Activated T-helper 2 cell treated with anti-CD3 and anti-CD28 coated beads, Interferon-gamma antibody, Interleukin-2, Interleukin-4, amounts not matched to agents 10 μg/mL and 5 μg/mL and 100 μg/mL, durations not matched to agents 14 hours and 24 hours and 36 hours (primary cell): Measurements from ENCODE around the gene TTBK1. TPM values are rescaled to one million over a fixed set of nuclear protein-coding genes. Genes with fewer than 3 reads are reported as not detected.

ENCODE experiments used
- DNase-seq: peaks from one replicate; pipeline ENCODE4 v3.0.0; 2021; ENCODE audit warnings: low spot score
- H3K27ac Mint-ChIP-seq: one replicate; pipeline ENCODE4 v1.8.0; 2021; ENCODE audit warnings: mixed read lengths
- H3K27me3 Mint-ChIP-seq: one replicate; pipeline ENCODE4 v1.8.0; 2021; ENCODE audit warnings: low read depth, mixed read lengths
- H3K36me3 Mint-ChIP-seq: one replicate; pipeline ENCODE4 v1.8.0; 2021; ENCODE audit warnings: low read depth, mixed read lengths
- H3K4me1 Mint-ChIP-seq: one replicate; pipeline ENCODE4 v1.8.0; 2021; ENCODE audit warnings: low read depth, mixed read lengths
- H3K4me3 Mint-ChIP-seq: one replicate; pipeline ENCODE4 v1.8.0; 2021; ENCODE audit warnings: low read depth, mild to moderate bottlenecking, moderate library complexity, mixed read lengths
- H3K9me3 Mint-ChIP-seq: one replicate; pipeline ENCODE4 v1.8.0; 2021; ENCODE audit warnings: mixed read lengths
- intact Hi-C: fragments of 100-400 bp; cut with micrococcal nuclease; formaldehyde crosslinking; loops from one replicate; pipeline ENCODE4 v1.15.1; 2023
- total RNA-seq: library from RNA; stranded (reverse); gene quantifications from 2 replicates; pipeline ENCODE4 v1.2.3, GENCODE V29; 2022

The TTBK1 gene
- total RNA-seq, 1 donor from 2014 or later = 1.5 TPM

DNA sequence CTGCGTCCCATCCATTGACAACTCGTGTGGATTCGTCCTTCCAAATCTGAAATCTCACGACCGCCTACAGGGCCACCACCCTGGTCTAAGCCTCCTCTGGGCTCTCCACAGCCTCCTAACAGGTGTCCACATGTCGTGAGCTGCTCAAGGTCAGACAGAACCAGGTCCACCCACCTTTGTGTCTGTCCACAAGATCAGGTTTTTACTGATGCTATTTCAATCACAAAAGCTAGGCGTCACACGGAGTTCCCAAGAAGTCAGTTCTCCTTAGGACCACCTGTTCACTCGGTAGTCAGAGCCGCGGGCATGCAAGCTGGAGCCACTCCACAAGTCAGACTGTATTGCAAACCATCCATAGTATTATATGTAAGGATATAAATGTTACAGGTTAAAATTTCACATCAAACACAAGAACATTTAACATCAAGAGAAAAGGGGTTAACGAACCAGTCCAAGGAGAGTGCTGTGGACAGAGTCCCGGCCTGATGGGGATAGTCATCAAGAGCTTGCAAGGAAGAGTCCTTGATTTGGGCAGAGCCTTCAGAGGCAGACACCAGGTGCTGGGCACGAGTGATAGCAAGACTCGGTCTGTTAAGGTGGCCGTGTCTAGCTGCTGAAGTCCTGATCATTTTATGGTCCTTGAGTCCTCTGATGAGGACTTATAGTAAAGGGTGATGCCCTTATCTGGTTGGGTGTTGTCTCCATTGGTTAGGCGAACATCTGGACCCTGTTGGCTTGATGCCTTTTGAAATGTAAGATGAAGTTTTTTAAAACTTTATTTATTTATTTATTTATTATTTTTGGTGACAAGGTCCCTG is 13.3 kb upstream of the TTBK1 start:
- H3K9me3 Mint-ChIP-seq = no peaks in the 10 kb centered on the region
- peaks cover 21% of the 10 kb centered on the region for H3K36me3 Mint-ChIP-seq
- peaks cover 16% of the 10 kb centered on the region for H3K27me3 Mint-ChIP-seq
- peak overlapping the region; percentile 92 for H3K27ac Mint-ChIP-seq
- intact Hi-C loops = no loop called here
- no peak for DNase-seq
- H3K4me3 Mint-ChIP-seq = peak overlapping the region; percentile 85
- peaks cover 20% of the 10 kb centered on the region for H3K4me1 Mint-ChIP-seq

DNA sequence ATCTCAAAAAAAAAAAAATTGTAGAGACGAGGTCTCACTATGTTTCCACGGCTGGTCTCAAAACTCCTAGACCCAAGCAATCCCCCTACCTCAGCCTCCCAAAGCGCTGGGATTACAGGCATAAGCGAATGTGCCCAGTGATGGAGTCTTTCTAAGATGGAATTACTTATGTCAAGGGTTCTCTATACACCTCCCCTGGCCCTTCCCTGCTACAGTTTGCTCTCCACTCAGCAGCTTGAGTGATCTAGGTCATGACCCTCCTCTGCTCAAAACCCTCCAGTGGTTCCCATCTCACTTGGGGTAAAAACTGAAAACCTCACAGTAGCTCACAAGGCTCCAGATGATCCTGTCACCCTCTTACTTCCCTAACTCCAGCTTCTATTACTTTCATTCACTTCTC is 12.2 kb upstream of the TTBK1 start:
- H3K27ac Mint-ChIP-seq = no peak overlapping the region
- H3K4me3 Mint-ChIP-seq = peak overlapping the region; percentile 3
- DNase-seq = no peak
- intact Hi-C loops = no loop called here
- H3K36me3 Mint-ChIP-seq = peaks cover 14% of the 10 kb centered on the region
- peaks cover 16% of the 10 kb centered on the region for H3K27me3 Mint-ChIP-seq
- H3K4me1 Mint-ChIP-seq = peaks cover 13% of the 10 kb centered on the region
- H3K9me3 Mint-ChIP-seq = no peaks in the 10 kb centered on the region

DNA sequence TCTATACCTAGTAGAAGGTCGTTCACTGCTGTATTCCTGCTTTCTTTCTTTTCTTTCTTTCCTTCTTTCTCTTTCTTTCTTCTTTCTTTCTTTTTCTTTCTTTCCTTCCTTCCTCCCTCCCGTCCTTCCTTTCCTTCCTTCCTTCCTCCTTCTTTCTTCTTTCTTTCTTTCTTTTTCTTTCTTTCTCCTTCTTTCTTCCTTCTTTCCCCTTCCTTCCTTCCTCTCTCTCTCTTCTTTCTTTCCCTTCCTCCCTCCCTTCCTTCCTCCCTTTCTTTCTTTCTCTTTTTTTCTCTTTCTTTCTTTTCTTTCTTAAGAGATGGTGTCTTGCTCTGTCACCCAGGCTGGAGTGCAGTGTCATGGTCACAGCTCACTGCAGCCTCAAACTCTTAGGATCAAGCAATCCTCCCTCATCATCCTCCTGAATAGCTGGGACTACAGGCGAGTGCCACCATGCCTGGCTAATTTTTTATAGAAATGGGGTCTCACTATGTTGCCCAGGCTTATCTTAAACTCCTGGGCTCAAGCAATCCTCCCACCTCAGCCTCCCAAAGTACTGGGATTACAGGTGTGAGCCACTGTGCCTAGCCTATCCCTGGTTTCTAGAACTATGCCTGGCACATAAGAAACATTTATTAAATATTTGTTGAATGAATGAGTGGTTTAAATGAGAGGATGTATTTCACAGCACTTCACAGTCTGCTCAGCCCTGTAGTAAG is 11.4 kb upstream of the TTBK1 start:
- peaks cover 7% of the 10 kb centered on the region for H3K36me3 Mint-ChIP-seq
- no peaks in the 10 kb centered on the region for H3K9me3 Mint-ChIP-seq
- no peak overlapping the region for H3K27ac Mint-ChIP-seq
- intact Hi-C loops = no loop called here
- H3K4me3 Mint-ChIP-seq = no peak overlapping the region
- peaks cover 21% of the 10 kb centered on the region for H3K27me3 Mint-ChIP-seq
- DNase-seq = no peak
- H3K4me1 Mint-ChIP-seq = peaks cover 9% of the 10 kb centered on the region

DNA sequence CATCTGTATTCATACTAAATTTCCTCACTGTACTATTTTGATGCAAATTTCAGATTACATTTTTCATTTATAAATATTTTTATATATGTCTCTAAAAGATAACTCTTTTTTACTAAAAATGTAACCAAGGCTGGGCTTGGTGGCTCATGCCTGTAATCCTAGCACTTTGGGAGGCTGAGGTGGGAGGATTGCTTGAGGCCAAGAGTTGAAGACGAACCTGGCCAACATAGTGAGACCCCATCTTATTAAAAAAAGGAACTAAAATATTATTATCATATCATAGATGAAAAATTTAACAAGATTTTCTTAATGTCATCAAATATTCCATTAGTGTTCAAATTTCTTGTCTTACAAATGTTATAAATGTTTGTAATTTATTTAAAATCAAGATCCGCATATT is 7.4 kb upstream of the TTBK1 start:
- H3K27me3 Mint-ChIP-seq = peaks cover 38% of the 10 kb centered on the region
- H3K27ac Mint-ChIP-seq = no peak overlapping the region
- H3K36me3 Mint-ChIP-seq = no peaks in the 10 kb centered on the region
- intact Hi-C loops = no loop called here
- peaks cover 4% of the 10 kb centered on the region for H3K4me1 Mint-ChIP-seq
- H3K4me3 Mint-ChIP-seq = no peak overlapping the region
- peaks cover 5% of the 10 kb centered on the region for H3K9me3 Mint-ChIP-seq
- DNase-seq = no peak

DNA sequence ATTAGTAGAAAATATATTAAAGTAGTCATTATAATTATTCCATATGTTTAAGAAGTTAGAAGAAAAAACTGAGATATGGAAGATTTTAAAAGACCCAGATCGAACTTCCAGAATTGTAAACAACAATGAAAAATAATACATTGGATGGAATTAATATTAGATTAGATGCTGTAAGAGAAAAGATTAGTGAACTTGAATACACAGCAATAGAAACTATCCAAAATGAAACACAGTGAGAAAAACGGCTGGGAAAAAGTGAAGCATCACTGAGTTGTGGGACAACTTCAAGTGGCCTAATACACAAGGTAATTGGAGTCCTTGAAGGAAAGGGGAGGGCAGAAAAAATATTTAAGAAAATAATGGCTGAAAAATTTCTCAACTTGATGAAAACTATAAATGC is 4.2 kb upstream of the TTBK1 start:
- no peak for DNase-seq
- no peak overlapping the region for H3K4me3 Mint-ChIP-seq
- no peaks in the 10 kb centered on the region for H3K36me3 Mint-ChIP-seq
- peaks cover 25% of the 10 kb centered on the region for H3K27me3 Mint-ChIP-seq
- intact Hi-C loops = no loop called here
- peaks cover 9% of the 10 kb centered on the region for H3K4me1 Mint-ChIP-seq
- H3K9me3 Mint-ChIP-seq = peaks cover 5% of the 10 kb centered on the region
- H3K27ac Mint-ChIP-seq = no peak overlapping the region

DNA sequence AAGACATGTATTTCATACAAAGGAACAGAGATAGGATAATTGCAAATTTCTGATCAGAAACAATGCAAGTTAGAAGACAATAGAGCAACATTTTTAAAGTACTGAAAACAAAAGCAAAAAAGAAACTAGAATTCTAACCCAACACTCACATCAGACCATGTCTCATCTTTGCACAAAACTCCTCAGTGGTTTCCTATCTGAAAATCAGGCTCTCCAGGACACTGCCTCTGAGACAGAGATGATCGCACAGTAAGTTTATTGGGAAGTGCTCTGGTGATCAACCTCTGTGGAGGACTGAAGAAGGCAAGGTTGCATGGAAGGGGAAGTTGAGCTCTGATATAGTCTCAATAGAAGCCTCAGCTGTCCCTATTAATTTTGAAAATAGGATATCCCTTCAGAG is 2.3 kb upstream of the TTBK1 start:
- H3K4me3 Mint-ChIP-seq = peak overlapping the region; percentile 7
- DNase-seq = no peak
- intact Hi-C loops = no loop called here
- H3K4me1 Mint-ChIP-seq = peaks cover 9% of the 10 kb centered on the region
- peaks cover 5% of the 10 kb centered on the region for H3K9me3 Mint-ChIP-seq
- peaks cover 25% of the 10 kb centered on the region for H3K27me3 Mint-ChIP-seq
- H3K27ac Mint-ChIP-seq = no peak overlapping the region
- no peaks in the 10 kb centered on the region for H3K36me3 Mint-ChIP-seq

DNA sequence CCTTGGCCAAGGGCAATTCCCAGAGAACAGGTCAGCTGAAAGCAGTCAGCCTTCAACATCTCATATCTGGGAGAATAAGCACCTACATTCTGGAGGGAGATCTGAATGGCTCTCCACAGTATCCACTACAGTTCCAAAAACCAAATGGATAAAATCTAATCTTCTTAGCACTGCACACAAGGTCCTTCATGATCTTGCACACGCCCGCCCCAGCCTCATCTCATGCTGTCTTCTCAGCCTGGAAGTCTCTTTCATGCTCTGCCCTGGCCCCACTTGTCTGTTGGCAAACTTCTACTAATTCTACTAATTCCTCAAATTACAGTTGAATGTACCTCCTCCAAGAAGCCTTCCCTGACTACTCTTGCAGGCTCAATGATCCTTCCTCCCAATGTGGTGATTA is 1.8 kb upstream of the TTBK1 start:
- Mint-ChIP-seq H3K9me3 (peaks cover 5% of the 10 kb centered on the region), H3K4me3 (no peak overlapping the region), H3K36me3 (no peaks in the 10 kb centered on the region), H3K27ac (no peak overlapping the region), H3K27me3 (peaks cover 23% of the 10 kb centered on the region), H3K4me1 (peaks cover 11% of the 10 kb centered on the region)
- no peak for DNase-seq
- intact Hi-C loops = no loop called here

DNA sequence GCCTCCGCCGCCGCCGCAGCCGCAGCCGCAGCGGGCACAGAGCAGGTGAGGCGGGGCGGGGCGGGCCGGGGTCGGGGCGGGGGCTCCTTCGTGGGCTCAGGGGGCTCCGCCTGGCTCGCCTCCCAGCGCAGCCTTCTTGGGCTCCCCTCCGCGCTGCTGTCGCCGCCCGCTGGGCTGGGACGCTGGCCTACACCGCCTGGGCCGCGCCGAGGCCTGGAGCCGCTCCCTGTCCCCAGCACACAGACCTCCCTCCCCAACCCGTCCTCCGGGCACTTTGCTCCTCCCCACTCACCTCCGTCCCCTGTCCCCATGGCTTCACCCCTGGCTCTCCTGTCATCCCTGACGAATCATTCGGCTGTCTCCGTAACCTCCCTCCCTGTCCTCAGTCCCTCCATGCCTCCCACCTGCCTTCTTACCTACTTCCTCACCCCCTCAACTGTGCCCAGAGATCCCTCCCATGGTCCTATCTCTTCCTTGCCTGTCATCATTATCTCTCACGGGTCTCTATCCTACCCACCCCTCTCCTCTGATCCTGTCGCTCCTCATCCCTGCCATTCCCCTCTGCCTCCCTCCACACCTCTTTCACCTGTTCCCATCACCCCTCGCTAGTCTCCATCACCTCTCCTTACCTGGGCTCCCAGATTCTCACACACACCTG is 512 bp downstream of the TTBK1 start:
- peaks cover 5% of the 10 kb centered on the region for H3K9me3 Mint-ChIP-seq
- intact Hi-C loops = no loop called here
- peaks cover 21% of the 10 kb centered on the region for H3K4me1 Mint-ChIP-seq
- no peak overlapping the region for H3K4me3 Mint-ChIP-seq
- peaks cover 14% of the 10 kb centered on the region for H3K27me3 Mint-ChIP-seq
- H3K27ac Mint-ChIP-seq = no peak overlapping the region
- H3K36me3 Mint-ChIP-seq = no peaks in the 10 kb centered on the region
- no peak for DNase-seq

DNA sequence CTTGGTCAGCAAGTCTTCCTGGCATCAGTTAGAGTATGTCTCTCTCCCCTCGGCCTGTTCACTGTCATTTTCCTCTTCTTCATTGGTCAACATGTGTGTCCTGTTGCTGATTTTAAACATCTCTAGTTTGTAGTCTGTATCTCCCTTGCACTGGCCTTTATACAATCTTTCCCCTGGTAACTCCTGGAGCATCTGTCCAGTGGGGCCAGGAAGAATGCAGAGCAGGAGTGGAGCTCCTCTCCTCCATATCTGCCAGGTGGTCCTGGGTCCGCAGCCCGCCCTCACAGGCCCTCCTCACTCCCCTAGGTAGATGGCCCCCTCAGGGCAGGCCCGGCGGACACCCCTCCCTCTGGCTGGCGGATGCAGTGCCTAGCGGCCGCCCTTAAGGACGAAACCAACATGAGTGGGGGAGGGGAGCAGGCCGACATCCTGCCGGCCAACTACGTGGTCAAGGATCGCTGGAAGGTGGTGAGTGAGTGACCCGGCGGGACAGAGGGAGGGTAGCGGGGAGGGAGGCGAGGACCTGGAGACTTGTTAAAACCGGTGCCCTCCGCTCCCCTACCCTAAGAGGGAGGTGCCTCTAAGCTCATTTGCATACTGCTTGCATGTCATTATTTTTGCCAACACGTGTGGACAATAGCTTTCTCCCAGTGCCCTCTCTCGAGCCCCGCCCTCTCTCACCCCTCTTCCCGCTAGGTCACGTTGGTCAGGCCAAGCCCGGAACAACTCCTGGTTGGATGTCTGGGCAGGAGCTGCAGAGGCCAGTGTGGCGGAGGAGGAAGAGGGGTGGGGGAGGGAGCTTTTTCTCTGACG is 3.2 kb downstream of the TTBK1 start:
- Mint-ChIP-seq H3K27me3 (peaks cover 13% of the 10 kb centered on the region), H3K9me3 (no peaks in the 10 kb centered on the region), H3K36me3 (no peaks in the 10 kb centered on the region), H3K4me3 (peak overlapping the region; percentile 77), H3K4me1 (peaks cover 24% of the 10 kb centered on the region), H3K27ac (no peak overlapping the region)
- no peak for DNase-seq
- intact Hi-C loops = loop anchor here (2.0 kb wide), 2 partner anchors 22 to 76 kb away; partner anchors contain the start of gene SRF

DNA sequence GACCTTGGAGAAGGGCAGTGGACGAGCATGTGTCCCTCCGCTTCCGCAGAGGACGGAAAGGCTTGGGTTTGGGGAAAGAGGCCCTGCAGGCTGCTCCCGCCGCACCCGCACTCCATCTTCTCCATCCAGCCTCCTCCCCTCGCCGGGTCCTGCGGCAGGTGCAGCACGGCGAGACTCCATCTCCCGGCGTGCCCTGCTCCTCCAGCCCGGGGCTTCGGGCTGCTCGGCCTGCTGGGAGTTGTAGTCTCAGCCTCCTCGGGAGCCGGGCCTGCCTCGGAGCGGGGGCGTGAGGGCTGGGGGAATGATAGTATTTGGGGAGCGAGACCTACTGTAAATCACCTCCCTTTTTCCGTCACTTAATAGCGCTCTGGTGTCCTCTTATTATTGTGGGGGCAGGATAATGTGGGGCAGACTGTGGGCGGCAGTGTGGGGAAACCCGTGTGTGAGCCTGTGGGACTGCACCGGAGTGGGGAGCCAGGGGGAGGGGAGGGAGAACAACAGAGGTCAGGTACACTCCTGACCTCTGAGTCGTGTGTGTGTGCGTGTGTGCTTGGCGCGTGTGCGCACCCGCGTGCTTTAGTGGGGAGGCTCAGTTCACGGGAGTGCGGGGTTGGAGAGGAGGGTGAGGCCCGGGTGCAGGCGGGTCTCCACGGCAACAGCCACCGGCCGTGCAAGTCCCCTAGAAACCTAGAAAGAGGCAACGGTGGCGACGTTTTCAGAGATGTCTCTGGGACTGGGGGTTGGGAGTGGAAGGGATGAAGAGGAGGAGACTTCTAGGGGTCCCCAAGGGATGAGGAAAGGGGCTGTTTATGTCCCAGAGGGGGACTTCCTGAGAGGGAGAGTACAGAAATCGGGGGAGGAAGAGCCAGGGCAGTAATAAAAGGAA is 4.1 kb downstream of the TTBK1 start:
- H3K9me3 Mint-ChIP-seq = no peaks in the 10 kb centered on the region
- no peaks in the 10 kb centered on the region for H3K36me3 Mint-ChIP-seq
- H3K4me1 Mint-ChIP-seq = peaks cover 26% of the 10 kb centered on the region
- intact Hi-C loops = loop anchor here (2.0 kb wide), 2 partner anchors 23 to 77 kb away; partner anchors contain the start of gene SRF
- H3K27ac Mint-ChIP-seq = peak overlapping the region; percentile 77
- H3K4me3 Mint-ChIP-seq = peak overlapping the region; percentile 77
- DNase-seq = peak; percentile 73
- H3K27me3 Mint-ChIP-seq = peaks cover 19% of the 10 kb centered on the region

DNA sequence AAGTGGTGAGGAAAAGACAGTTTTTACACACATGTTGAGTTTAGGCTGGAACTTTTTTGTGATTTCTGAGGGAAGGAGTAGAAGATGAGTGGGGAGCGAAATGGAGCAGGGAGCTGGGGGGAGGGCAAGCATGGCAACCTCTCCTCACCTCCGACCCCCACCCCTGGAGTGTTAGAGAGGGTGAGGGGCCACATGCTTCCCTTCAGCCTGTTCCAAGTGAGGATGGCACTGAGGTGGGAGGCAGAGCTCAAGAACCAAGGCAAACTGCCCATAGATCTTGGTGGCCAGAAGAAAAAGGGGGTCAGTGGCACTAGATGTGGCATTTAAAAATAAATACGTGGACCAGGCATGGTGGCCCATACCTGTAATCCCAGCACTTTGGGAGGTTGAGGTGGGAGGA is 4.8 kb downstream of the TTBK1 start:
- Mint-ChIP-seq H3K4me1 (peaks cover 28% of the 10 kb centered on the region), H3K9me3 (no peaks in the 10 kb centered on the region), H3K36me3 (no peaks in the 10 kb centered on the region), H3K27ac (peak overlapping the region; percentile 77), H3K27me3 (peaks cover 19% of the 10 kb centered on the region), H3K4me3 (peak overlapping the region; percentile 77)
- no peak for DNase-seq
- intact Hi-C loops = no loop called here
